D341Med (cell line): ENCODE data around the gene C17orf113.
"Not testable (repeated sequence)": the region's sequence is repeated elsewhere in the genome, so short reads cannot be mapped to it uniquely, and the experiment has no call there.

ENCODE experiments used
- DNase-seq: peaks from one replicate; pipeline ENCODE4 v3.0.0; 2012; ENCODE audit warnings: low spot score

The C17orf113 gene

DNA sequence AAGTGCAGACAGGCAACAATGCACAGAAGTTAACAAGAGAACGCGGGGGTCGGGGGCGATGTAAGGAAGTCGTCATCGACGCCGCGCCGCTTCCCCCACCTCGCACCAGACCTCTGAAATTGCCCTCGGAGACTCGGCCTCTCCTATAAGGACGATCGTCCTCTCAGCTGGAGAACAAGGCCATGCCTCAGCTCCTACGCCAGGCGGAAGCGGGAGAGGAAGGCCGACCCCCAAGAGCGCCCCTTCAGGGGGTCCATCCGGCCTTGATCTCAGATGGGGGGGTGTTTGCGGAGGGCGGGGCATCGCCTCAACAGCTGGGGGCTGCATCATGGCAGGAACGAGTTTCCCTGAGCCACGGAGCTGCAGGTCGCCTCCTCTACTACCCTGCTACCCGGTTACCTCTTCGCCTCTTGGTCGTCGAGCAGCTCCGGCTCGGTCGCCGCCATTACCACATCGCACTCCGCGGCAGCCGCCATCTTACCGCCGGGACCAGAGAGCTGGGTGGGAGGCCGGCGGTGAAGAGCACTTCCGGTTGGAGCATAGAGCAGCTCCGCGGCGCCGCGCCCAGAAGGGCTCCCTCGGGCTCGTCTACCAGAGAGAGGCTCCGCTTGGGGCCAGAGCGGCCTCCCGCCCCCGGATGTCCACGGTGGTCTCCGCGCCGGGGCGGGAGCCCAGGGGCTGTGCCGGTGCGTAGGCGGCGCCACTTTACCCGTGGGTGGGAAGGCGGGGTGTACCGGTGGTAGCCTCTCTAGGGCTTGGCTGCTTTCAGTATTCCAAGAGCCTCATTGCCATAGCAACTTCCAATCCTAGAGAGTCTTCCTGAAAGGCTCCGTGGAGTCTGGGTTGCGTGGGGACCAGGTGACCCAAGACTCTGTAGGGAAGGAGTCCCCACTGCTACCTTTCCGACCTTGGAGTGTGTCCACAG lies 33.2 kb downstream of the C17orf113 start, which contains the start of gene DNAJC7:
Gene DNAJC7 (minus strand): TSS at position 499 of the 925 bp plus-strand sequence. CDS start 23 bp downstream, at position 476.
- DNase-seq: peak; percentile 98

DNA sequence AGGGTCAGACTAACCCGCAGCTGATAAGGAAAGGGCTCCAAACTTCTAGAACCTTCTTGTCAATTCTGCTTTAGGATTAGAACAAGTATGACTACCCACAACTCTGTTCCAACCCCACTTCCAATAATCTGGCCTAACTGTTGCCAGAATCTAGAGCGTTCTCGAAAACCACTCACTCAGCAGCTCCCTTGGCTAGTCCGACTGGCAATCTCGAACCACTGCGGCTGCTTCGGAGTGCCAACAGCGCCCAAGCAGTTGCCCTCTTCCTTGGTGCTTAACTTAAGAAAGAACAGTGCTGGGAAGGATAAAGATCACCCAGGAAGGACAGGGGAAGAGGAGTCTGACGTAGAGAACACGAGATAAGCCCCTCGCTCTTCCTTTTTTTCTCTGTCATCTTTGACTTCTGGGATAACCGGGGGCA lies 34.0 kb downstream of the C17orf113 start:
- DNase-seq: peak; percentile 53

DNA sequence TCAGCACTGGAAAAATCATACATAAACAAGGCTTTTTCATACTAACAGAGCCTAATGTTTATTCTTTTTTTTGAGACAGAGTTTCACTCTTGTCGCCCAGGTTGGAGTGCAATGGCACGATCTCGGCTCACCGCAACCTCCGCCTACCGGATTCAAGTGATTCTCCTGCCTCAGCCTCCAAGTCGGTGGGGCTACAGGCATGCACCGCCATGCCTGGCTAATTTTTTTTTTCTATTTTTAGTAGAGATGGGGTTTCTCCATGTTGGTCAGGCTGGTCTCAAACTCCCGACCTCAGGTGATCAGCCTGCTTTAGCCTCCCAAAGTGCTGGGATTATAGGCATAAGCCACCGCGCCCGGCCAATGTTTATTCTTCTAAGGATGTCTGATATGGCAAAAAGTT lies 36.7 kb downstream of the C17orf113 start:
- not testable (repeated sequence) for DNase-seq

DNA sequence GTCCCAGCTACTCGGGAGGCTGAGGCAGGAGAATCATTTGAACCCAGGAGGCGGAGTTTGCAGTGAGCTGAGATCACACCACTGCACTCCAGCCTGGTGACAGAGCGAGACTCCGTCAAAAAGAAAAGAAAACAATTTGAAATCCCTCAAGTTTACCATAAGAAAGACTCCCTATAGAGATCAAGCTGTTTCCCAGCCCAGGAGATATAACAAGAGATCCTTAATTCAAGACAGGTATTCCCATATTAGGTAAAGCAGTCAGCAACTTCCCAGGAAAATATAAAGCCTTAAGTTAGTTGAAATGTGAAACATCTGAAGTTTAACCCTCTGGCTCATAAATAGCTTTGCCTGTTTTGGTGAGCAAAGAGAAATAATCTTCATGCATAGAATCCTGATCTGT lies 38.0 kb downstream of the C17orf113 start:
- DNase-seq: not testable (repeated sequence)

DNA sequence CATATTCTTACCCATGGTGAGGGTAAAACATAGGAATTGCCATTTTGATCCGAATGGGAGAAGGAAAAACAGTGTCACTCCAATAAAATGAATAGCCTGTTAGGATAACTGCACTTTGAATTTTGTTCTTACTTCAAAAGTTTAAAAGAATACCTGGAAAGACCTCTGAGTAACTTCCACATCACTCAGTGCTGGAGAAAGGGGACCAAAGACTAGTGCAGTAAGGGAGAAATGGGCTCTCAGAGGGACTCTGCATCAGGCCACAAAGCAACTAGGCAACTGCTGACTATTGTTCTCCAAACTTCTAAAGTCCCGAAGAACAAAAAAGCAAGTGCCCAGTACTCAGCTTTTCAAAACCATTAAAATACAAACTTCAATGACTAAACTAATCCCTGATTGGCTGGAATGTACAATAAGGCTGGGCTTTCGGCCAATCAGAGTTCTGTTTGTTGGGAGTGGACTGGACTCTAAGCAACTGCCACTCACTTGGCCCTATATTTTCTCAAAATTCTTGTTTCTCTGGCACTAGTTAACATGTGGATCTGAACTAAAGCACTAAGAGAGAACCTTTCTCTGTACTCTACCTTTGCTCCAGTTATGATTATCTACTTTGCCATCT lies 39.4 kb downstream of the C17orf113 start:
- DNase-seq: peak; percentile 62

DNA sequence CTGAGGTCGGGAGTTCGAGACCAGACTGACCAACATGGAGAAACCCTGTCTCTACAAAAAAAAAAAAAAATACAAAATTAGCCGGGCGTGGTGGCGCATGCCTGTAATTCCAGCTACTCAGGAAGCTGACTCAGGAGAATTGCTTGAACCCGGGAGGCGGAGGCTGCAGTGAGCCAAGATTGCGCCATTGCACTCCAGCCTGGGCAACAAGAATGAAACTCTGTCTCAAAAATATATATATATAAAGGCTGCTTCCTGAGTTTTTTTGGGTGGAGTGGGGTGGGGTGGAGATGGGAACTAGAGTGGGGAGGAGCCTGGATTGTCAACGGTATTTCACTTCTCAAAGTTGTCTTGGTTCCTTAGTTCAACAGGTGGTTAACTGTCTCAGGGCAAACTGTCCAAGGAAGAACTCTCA lies 40.1 kb downstream of the C17orf113 start:
- not testable (repeated sequence) for DNase-seq

DNA sequence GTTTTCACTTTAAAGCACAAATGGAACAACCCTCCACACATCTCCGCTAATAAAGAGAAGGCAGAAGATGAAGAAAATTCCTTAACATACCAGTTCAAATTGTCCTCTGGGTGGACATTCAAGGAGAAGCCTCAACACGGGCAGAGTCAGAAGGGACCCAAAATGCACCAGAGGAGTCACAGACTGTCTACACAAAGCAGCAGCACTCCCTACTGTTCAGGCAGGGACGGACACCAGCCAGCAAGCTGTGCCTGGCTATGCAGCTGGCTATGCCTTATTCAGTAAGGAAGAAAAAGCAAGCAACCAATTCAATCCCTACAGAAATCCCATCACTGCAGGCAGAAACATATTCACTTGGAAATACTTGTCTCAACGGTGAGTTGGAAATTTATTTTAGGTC lies 41.2 kb downstream of the C17orf113 start:
- DNase-seq: peak; percentile 70

DNA sequence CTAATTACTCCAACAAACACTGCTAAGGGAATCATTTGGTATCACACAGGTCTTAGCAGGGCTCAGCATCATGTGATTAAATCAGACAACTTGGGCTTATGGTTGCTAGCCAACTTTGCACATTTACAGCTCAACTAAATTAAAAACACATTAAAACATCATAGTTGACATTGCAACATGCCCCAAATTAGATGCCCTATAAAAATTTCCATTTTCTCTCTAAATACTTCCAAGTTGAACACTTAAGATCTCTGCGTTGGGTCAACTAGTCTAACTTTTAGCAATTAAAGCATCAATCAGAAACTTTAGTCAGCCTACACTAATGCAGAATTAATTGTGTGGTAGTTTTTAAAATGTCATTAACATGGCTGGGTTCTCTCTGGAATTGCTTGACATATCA lies 45.2 kb downstream of the C17orf113 start:
- DNase-seq: no peak

DNA sequence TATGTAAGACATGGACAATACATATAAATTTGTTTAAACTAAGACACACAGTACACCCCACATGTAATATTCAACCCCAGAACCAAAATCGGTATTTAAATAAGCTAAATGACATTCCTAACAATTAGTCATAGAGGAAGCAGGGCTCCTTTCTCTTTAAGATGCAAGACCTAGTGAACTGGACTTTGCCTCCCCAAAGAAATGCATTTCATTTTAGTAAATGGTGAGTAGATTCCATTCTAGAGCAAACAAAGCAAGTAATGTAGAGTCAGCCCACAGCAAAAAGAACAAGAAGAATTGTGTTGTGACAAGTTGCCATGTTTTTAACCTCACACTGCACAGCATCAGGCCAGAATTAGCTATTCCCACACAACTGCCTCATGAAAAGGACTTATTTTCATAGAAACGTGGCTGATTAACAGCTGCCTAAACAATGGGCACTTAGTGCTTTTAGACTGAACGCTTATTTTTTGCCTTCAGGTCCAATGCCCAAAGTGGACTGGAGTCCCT lies 47.6 kb downstream of the C17orf113 start:
- no peak for DNase-seq

DNA sequence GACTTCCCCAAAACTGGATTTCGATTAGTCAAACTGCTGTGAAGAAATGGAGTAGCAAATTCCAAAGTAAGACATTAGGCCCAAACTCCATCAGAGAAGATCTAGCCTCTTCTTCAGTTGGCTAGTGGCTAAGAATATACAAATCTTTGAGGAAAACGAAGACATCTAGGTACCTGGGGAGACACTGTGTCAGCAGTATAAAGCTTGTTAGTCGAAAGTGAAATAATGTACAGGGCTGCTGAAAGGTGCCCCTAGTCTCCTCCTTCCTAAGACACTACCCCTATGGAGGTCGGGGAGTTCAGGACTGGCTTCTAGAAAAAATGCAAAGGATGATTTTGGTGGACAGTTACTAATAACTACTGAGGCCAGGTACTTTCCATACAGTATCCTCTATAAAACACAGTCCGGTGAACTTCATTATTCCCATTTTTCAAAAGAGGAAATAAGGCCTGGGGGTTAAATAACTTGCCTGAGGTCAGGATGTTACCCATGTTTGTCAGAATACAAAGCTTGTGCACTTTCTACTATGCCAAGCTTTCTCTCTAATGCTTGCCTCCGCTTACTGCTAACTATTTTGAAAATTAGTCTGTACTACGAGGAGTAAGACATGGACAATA lies 48.1 kb downstream of the C17orf113 start:
- no peak for DNase-seq

DNA sequence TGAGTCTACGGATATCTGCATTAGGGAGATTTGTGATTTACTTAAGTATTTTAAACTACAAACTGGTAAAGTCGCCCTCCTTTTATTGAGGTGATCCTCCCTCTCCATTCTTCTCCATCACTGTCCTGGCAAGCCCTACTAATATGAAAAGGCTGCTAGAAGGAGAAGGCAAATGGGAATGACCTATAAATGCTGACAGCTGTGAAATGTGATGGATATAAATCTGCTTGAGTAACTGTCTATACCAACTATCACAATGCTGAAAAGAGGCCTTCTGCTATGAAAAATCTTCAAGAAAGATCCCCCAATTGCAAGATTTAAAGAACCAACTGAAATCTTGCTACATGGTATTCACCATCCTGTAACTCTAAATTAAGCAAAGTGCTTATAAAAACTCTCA lies 48.7 kb downstream of the C17orf113 start:
- DNase-seq: no peak

DNA sequence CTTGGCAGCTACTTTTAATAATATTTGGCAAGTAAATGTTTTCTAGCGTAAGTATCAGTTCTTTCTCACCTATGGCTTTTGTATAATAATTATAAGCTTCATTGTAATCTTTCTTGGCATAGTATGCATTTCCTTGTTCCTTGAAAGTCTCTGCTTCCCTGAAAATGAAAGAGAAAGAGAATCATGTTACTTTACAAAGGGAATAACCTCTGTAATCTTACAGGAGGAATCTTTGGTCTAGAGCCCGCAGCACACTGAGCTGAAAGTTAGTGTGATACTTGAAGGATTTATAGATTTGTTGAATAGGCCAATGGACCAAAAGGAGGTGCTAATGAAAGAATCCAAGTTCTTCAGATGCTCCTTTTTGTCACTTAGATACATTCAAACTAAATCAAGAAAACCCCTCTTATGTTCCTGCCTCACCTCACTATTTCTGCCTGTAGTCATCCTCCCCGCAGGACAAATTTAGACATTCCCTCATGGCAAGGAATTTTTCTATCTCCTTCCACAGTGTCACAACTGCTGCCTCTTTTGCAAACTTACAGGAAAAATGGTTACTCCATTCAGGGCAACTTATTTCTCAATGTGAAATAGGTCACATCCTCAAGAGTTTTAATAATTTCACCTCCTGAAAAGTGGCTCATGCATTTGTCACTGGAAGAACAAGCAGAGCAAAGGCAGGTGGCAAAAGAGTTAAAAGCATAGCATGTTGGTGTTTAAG lies 49.8 kb downstream of the C17orf113 start:
- no peak for DNase-seq

DNA sequence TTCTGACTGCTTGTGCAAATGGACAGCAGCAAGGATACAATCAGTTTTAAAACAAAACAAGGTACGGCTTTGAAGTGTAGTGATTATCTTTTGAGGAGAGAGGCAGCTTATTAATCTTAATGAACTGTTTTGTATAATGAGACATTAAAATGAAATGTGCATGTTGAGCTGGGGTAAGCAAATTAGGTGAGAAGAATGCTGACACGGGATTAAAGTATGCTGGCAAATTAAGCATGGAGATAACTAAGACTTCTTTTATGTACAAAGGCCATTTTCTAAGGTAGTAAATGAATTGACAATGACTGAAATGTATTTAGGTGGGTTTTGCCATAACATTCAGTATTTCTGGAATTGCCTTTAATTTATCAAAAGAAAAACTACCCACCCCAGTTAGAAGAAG lies 51.9 kb downstream of the C17orf113 start:
- DNase-seq: no peak

DNA sequence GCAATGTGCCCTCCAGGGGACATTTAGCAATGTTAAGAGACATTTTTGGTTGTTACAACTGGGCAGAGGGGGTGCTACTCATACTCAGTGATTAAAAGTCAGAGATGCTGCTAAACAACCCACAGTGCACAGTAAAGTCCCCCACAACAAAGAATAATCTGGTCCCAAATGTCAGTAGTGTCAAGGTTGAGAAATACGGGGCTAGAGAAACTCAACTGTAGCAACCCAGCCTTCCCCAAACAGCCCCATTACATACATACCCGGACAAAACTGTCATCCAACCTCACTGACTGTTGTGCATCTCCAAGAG lies 53.6 kb downstream of the C17orf113 start:
- DNase-seq: no peak

DNA sequence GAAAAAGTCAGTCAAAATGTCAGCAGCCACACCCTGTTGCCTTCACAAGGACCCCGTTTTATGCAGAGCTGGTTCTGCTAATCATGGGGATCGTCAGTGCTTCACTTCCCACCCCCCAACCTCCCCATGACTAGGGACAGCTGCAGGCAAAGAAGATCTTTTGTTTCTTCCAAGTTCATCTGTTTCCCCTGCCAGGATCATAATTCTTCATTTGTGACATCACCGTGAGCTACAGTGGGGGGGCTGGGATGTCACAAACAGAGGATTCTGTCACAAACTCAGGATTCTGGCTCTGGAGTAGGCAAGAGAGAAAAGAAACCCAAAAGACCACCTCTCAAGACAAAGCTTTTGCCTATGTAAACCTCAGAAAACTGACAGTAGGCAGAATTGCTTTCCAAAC lies 57.8 kb downstream of the C17orf113 start:
- DNase-seq: no peak

DNA sequence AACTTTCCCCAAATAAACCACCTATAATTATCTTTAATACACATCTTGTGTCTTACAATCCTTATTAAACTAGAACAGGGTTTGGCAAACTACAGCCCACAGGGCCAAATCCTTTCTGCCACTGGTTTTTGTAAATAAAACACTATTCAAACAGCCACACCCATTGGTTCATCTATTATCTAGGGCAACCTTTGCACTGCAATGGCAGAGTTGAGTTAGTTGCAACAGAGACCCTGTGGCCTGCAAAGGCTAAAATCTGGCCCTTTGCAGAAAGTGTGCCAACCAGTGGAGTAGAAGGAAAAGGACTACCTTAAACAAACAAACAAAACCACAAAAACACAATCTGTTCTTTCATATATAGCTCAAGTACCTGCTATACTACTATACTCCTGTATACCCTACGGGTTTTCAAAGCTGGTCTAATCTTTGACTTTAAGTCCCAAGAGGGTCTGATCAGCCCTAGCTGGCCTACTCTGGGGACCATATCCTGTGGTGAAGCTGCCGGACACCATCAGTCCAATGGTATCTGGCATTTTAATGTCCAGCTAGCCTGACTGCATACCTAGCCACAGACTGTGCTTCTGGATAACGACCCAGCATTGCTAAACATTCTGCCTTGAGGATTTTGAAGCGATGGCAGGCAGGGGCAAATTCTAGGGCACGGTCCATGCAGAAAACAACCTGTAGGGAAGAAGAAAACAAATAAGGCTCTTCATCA lies 60.5 kb downstream of the C17orf113 start:
- DNase-seq: no peak

DNA sequence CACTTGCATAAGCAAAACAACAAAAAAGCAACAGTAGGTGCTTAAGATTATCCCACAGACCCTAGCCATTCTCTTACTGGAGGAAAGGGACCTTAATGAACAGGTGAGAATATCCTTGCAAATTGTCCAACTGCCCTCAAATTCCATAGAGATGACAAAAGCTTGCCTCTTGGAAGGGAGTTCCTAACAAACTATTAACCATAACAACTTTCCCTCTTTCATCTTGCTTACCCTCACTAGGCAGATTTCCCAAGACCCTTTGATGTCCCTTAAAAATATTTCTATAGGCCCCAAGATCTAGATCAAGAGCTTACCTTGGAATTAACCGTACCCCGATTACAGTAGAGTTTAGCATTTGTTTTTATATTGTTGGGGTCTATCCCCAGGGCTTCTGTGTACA lies 62.0 kb downstream of the C17orf113 start:
- DNase-seq: no peak
